Measurements from ENCODE around the gene NXPE1. TPM values are rescaled to one million over a fixed set of nuclear protein-coding genes. Genes with fewer than 3 reads are reported as not detected.

NXPE1 gene
- total RNA-seq, 3 donors from 2014 or later = 1.3 TPM; not detected in 2

- no peak overlapping the region for H3K27ac ChIP-seq
- TF ChIP-seq POLR2AphosphoS5 (IDR thresholded peaks at IDR 0.05) (no peak), POLR2A (IDR thresholded peaks at IDR 0.05) (no peak), CTCF (IDR thresholded peaks at IDR 0.05) (no peak)
- no peaks in the 10 kb centered on the region for H3K27me3 ChIP-seq
- DNase-seq (ENCODE audit: low spot score in 2 of 2) = no peak
- no peaks in the 10 kb centered on the region for H3K4me1 ChIP-seq
- no peaks in the 10 kb centered on the region for H3K9me3 ChIP-seq
- no peaks in the 10 kb centered on the region for H3K36me3 ChIP-seq
- intact Hi-C loops (cut with DNase I; ENCODE audit: low total_unique reads) = no loop called here
- H3K4me3 ChIP-seq = no peak overlapping the region
Measured at GRCh38 chr11:114563077-114563476, 3.4 kb upstream of the NXPE1 start.

- Histone ChIP-seq H3K4me1 (no peaks in the 10 kb centered on the region), H3K9me3 (no peaks in the 10 kb centered on the region), H3K36me3 (no peaks in the 10 kb centered on the region), H3K4me3 (no peak overlapping the region), H3K27me3 (no peaks in the 10 kb centered on the region), H3K27ac (no peak overlapping the region)
- no peak for TF ChIP-seq POLR2AphosphoS5 (IDR thresholded peaks at IDR 0.05)
- TF ChIP-seq POLR2A (IDR thresholded peaks at IDR 0.05) = no peak
- TF ChIP-seq CTCF (IDR thresholded peaks at IDR 0.05) = no peak
- DNase-seq (ENCODE audit: low spot score in 2 of 2) = no peak
- intact Hi-C loops (cut with DNase I; ENCODE audit: low total_unique reads) = no loop called here
Measured at GRCh38 chr11:114562166-114562916, 2.7 kb upstream of the NXPE1 start.

GRCh38 chr11:114556135-114556534 is 3.5 kb downstream of the NXPE1 start:
- Histone ChIP-seq H3K4me3 (no peak overlapping the region), H3K27me3 (no peaks in the 10 kb centered on the region), H3K9me3 (no peaks in the 10 kb centered on the region), H3K27ac (no peak overlapping the region), H3K36me3 (no peaks in the 10 kb centered on the region), H3K4me1 (no peaks in the 10 kb centered on the region)
- TF ChIP-seq POLR2A (IDR thresholded peaks at IDR 0.05) (no peak), CTCF (IDR thresholded peaks at IDR 0.05) (no peak), POLR2AphosphoS5 (IDR thresholded peaks at IDR 0.05) (no peak)
- DNase-seq (ENCODE audit: low spot score in 2 of 2) = no peak
- intact Hi-C loops (cut with DNase I; ENCODE audit: low total_unique reads) = no loop called here

- no peak for DNase-seq (ENCODE audit: low spot score in 2 of 2)
- H3K9me3 ChIP-seq = no peaks in the 10 kb centered on the region
- intact Hi-C loops (cut with DNase I; ENCODE audit: low total_unique reads) = no loop called here
- H3K4me3 ChIP-seq = no peak overlapping the region
- H3K27me3 ChIP-seq = no peaks in the 10 kb centered on the region
- no peak overlapping the region for H3K27ac ChIP-seq
- no peaks in the 10 kb centered on the region for H3K36me3 ChIP-seq
- H3K4me1 ChIP-seq = no peaks in the 10 kb centered on the region
- TF ChIP-seq POLR2A (IDR thresholded peaks at IDR 0.05) (no peak), POLR2AphosphoS5 (IDR thresholded peaks at IDR 0.05) (no peak), CTCF (IDR thresholded peaks at IDR 0.05) (no peak)
Measured at GRCh38 chr11:114553642-114554041, 6.0 kb downstream of the NXPE1 start.

GRCh38 chr11:114551060-114551459 is 8.6 kb downstream of the NXPE1 start:
- intact Hi-C loops (cut with DNase I; ENCODE audit: low total_unique reads) = no loop called here
- DNase-seq (ENCODE audit: low spot score in 2 of 2) = no peak
- Histone ChIP-seq H3K4me3 (no peak overlapping the region), H3K27me3 (no peaks in the 10 kb centered on the region), H3K4me1 (no peaks in the 10 kb centered on the region), H3K36me3 (no peaks in the 10 kb centered on the region), H3K27ac (no peak overlapping the region), H3K9me3 (no peaks in the 10 kb centered on the region)
- TF ChIP-seq CTCF (IDR thresholded peaks at IDR 0.05) (no peak), POLR2AphosphoS5 (IDR thresholded peaks at IDR 0.05) (no peak), POLR2A (IDR thresholded peaks at IDR 0.05) (no peak)
